Transverse colon (tissue), 4 donors: ENCODE measurements around the gene MPRIP. TPM values are rescaled to one million over a fixed set of nuclear protein-coding genes. Genes with fewer than 3 reads are reported as not detected.
A peak's percentile ranks its signal among the peaks of the same experiment; 100 is the strongest.

ENCODE experiments used
- DNase-seq: peaks from one replicate; pipeline ENCODE4 v3.0.0-alpha.2; 2019
- H3K27ac ChIP-seq, 4 donors: fragments of 200-600 bp; sonication (generic); 2 replicates each; pipeline ENCODE4 v1.5.1; 2016 to 2018; ENCODE audit warnings: inconsistent platforms in 4 of 4
- H3K27me3 ChIP-seq: fragments of 200-600 bp; sonication (generic); 2 replicates; pipeline ENCODE4 v1.5.1; 2017; ENCODE audit warnings: inconsistent platforms
- H3K36me3 ChIP-seq, 4 donors: fragments of 200-600 bp; sonication (generic); 2 replicates each; pipeline ENCODE4 v1.5.1; 2017 to 2019; ENCODE audit warnings: inconsistent platforms in 4 of 4
- H3K4me1 ChIP-seq, 4 donors: fragments of 200-600 bp; sonication (generic); 2 replicates each; pipeline ENCODE4 v1.5.1; 2017 to 2020; ENCODE audit warnings: inconsistent platforms in 4 of 4
- H3K4me3 ChIP-seq, 4 donors: fragments of 200-600 bp; sonication (generic); 1 replicate in 1 of 4; 2 replicates in 3 of 4; pipeline versions ENCODE4 v1.5.1 to v1.6.1; 2017 to 2019; ENCODE audit warnings: inconsistent platforms in 4 of 4
- H3K9me3 ChIP-seq, 2 donors: fragments of 200-600 bp; sonication (generic); 2 replicates each; pipeline ENCODE4 v1.5.1; 2017 to 2019; ENCODE audit warnings: inconsistent platforms in 2 of 2
- CTCF ChIP-seq, 5 experiments: fragments of 200-600 bp in 3 of 5; fragments of 450-650 bp in 2 of 5; sonication (generic) in 3 of 5; IDR thresholded peaks; 1 replicate in 2 of 5; 2 replicates in 3 of 5; pipeline ENCODE4 v1.5.1; 2016 to 2017; ENCODE audit warnings: antibody characterized with exemption in 5 of 5, inconsistent platforms in 3 of 5, mild to moderate bottlenecking in 2 of 5, moderate library complexity in 1 of 5
- EP300 ChIP-seq: sonication (generic); formaldehyde crosslinking; IDR thresholded peaks from one replicate; pipeline ENCODE4 v1.6.1; 2017; ENCODE audit warnings: antibody characterized with exemption, low read depth
- POLR2A ChIP-seq: fragments of 450-650 bp; IDR thresholded peaks from one replicate; pipeline ENCODE4 v1.6.1; 2016; ENCODE audit warnings: antibody characterized with exemption, mild to moderate bottlenecking, moderate library complexity
- POLR2AphosphoS5 ChIP-seq, 3 donors: sonication (generic); formaldehyde crosslinking; IDR thresholded peaks; one replicate each; pipeline ENCODE4 v1.6.1; 2016; ENCODE audit warnings: antibody characterized with exemption in 3 of 3
- WGBS, 2 donors: methylation state at CpG; one replicate each; pipeline ENCODE4 v1.1.5; 2018; ENCODE audit warnings: low coverage in 1 of 2; 5-methylcytosine and 5-hydroxymethylcytosine counted together
- in situ Hi-C, 4 donors: fragments of 200-750 bp; cut with MboI; loops; one replicate each; pipeline versions ENCODE4 v1.15.0 to v1.15.1; 2017; ENCODE audit warnings: low sequenced_read_pairs in 3 of 4, low pct_ligation_motif_present in 1 of 4, low pct_unique_long_range_greater_than_20kb in 1 of 4
- intact Hi-C: fragments of 100-400 bp; cut with DNase I; formaldehyde crosslinking; loops from one replicate; pipeline ENCODE4 v1.15.1; 2023; ENCODE audit warnings: low total_unique reads
- total RNA-seq, 4 donors: library from RNA; depleted of rRNA; stranded (reverse); fragments of >200 nt; gene quantifications; one replicate each; pipeline ENCODE4 v1.1.0, GENCODE V29; 2016

The MPRIP gene
- total RNA-seq, 4 donors from 2014 or later, result 124 to 368 (median 158) TPM

GRCh38 chr17:17079761-17080160 lies 37.5 kb downstream of the MPRIP start:
- H3K9me3 ChIP-seq, result no peaks in the 10 kb centered on the region
- DNase-seq, result no peak
- no peaks in the 10 kb centered on the region for H3K27me3 ChIP-seq
- in situ Hi-C loops (no loop called here), intact Hi-C loops (no loop called here)
- no peak overlapping the region for H3K4me3 ChIP-seq
- no peaks in the 10 kb centered on the region for H3K36me3 ChIP-seq
- WGBS, 2 donors, result 70% methylated on average over 6 of the region's 6 CpGs; no CpG with 5 or more reads in 1 of the 2 donors
- H3K4me1 ChIP-seq, result peaks cover 37 to 68% (median 44%) of the 10 kb centered on the region in 4 donors
- TF ChIP-seq POLR2AphosphoS5 (IDR thresholded peaks at IDR 0.05), result no peak
- H3K27ac ChIP-seq, result peak overlapping the region; percentile 19 to 57 (median 54)

- Histone ChIP-seq H3K4me3 (no peak overlapping the region), H3K27ac (peak overlapping the region; percentile 18 to 57 (median 37)), H3K4me1 (peaks cover 35 to 63% (median 40%) of the 10 kb centered on the region in 4 donors), H3K36me3 (no peaks in the 10 kb centered on the region), H3K9me3 (no peaks in the 10 kb centered on the region), H3K27me3 (no peaks in the 10 kb centered on the region)
- WGBS, 2 donors, result 33 to 72% methylated on average over 1 to 3 of the region's 3 CpGs
- TF ChIP-seq POLR2AphosphoS5 (IDR thresholded peaks at IDR 0.05) (no peak), POLR2A (no peak), EP300 (no peak), CTCF (IDR thresholded peaks at IDR 0.05) (no peak)
- no peak for DNase-seq
- intact Hi-C loops, result no loop called here
- in situ Hi-C loops, result no loop called here
These were observed 37.9 kb downstream of the MPRIP start for GRCh38 chr17:17080181-17080631.

GRCh38 chr17:17080781-17081180 lies 38.5 kb downstream of the MPRIP start:
- intact Hi-C loops, result no loop called here
- H3K27me3 ChIP-seq, result no peaks in the 10 kb centered on the region
- H3K4me3 ChIP-seq, result no peak overlapping the region
- 67% methylated on average over 7 of the region's 7 CpGs; no CpG with 5 or more reads in 1 of the 2 donors for WGBS, 2 donors
- no peak for DNase-seq
- peaks cover 31 to 57% (median 36%) of the 10 kb centered on the region in 4 donors for H3K4me1 ChIP-seq
- in situ Hi-C loops, result no loop called here
- TF ChIP-seq POLR2A, result no peak
- TF ChIP-seq CTCF (IDR thresholded peaks at IDR 0.05), result no peak
- TF ChIP-seq POLR2AphosphoS5 (IDR thresholded peaks at IDR 0.05), result no peak
- TF ChIP-seq EP300, result no peak
- peak overlapping the region in 3 of 4 donors; percentile 0 to 31 (median 14) for H3K27ac ChIP-seq
- no peaks in the 10 kb centered on the region for H3K9me3 ChIP-seq
- H3K36me3 ChIP-seq, result no peaks in the 10 kb centered on the region

- in situ Hi-C loops (no loop called here), intact Hi-C loops (no loop called here)
- Histone ChIP-seq H3K27me3 (no peaks in the 10 kb centered on the region), H3K4me3 (no peak overlapping the region), H3K36me3 (no peaks in the 10 kb centered on the region), H3K4me1 (peaks cover 31 to 51% (median 33%) of the 10 kb centered on the region in 4 donors), H3K27ac (peak overlapping the region in 3 of 4 donors; percentile 0 to 31 (median 14)), H3K9me3 (no peaks in the 10 kb centered on the region)
- no peak for DNase-seq
- TF ChIP-seq POLR2AphosphoS5 (IDR thresholded peaks at IDR 0.05) (no peak), CTCF (IDR thresholded peaks at IDR 0.05) (no peak), POLR2A (no peak), EP300 (no peak)
- WGBS, 2 donors, result 70 to 86% methylated on average over 3 to 13 of the region's 13 CpGs
These were observed 39.2 kb downstream of the MPRIP start for GRCh38 chr17:17081304-17081940.
